ENCODE measurements around the gene P2RY2.

DNA sequence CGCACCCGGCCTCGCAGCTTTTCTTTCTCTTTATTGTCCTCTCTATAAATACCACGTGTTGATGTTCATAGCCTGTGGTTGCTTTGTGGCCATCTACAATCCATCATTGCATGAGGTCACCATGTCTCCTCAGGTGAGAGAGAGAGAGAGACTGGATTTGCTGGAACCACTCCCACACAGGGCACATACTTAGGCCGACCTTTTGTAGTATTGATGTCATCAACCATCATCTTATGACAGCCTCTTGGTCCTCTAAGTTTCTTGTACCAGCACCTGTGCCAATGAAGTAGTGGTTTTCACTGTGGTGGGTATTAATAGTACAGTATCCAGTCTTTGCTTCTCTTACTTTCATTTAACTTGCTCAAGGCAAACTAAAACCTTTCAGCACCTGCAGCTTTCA lies 31.2 kb downstream of the P2RY2 start:
- TF ChIP-seq, protein P1, sequence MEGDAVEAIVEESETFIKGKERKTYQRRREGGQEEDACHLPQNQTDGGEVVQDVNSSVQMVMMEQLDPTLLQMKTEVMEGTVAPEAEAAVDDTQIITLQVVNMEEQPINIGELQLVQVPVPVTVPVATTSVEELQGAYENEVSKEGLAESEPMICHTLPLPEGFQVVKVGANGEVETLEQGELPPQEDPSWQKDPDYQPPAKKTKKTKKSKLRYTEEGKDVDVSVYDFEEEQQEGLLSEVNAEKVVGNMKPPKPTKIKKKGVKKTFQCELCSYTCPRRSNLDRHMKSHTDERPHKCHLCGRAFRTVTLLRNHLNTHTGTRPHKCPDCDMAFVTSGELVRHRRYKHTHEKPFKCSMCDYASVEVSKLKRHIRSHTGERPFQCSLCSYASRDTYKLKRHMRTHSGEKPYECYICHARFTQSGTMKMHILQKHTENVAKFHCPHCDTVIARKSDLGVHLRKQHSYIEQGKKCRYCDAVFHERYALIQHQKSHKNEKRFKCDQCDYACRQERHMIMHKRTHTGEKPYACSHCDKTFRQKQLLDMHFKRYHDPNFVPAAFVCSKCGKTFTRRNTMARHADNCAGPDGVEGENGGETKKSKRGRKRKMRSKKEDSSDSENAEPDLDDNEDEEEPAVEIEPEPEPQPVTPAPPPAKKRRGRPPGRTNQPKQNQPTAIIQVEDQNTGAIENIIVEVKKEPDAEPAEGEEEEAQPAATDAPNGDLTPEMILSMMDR (conservative IDR thresholded peaks at IDR 0.05): no peak
- no peak for TF ChIP-seq EZH2 (IDR thresholded peaks at IDR 0.05; ENCODE audit: low read depth)

Data from PC-9 (cell line).